Hematopoietic multipotent progenitor cell treated with erythropoietin and hydrocortisone succinate and interleukin-3 and kit ligand, for 17 days (in vitro differentiated cells): Measurements from ENCODE around the gene RASGRP2.

Source experiments
- DNase-seq: peaks from one replicate; pipeline ENCODE4 v3.0.0-alpha.2; 2015; ENCODE audit warnings: low spot score

The RASGRP2 gene

GRCh38 chr11:64743591-64744543 lies at the start of gene RASGRP2:
Gene RASGRP2, minus strand, starts transcription at chr11:64744142. Its CDS starts 1,276 bp downstream, at chr11:64742866.
- DNase-seq = no peak

- no peak for DNase-seq
Observed at GRCh38 chr11:64792482-64792881, 48.5 kb upstream of the RASGRP2 start.

- DNase-seq = no peak
Observed at GRCh38 chr11:64791781-64792291, 47.9 kb upstream of the RASGRP2 start.

- DNase-seq = no peak
Observed at GRCh38 chr11:64790205-64791095, 46.5 kb upstream of the RASGRP2 start.

DNA sequence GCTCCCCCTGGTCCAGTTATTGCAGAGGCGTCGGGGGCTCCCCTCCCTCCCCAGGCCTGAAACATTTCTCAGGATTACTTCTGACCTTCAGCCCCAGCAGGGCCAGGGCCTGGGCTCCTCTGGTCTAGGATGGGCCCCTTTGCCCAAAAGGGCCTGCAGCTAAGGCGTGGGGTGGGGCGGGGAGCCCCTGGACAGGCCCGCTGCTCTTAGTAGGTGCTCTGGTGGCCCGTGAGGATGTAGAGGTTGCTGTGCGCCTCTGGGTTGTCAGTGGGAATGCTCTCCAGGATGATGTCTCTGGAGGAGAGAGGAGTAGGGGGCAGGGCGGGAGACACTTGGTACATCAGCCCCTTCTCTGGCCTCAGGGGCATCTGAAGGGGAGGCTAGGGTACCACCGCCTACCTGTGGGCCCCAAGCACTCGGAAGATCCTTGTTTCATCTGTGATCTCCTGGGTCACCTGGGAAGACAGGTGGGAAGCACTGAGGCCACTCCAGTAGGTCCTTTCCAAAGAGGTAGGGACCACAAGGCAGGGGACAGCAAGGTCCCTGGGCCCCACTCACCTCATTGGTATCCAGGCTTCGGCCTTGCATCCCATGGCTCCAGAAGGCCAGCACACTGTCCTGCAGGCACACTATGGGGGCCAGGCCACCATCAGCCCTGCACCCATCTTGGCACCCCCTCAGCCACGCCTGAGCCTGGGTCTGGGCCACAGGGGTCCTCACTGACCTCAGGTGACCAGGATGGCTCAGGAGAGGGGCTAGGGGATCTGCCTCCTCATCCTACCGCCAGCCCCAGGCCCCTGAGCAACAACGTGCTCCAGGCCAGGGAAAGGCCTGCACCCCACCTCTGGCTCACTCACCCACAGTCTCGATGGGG lies 45.6 kb upstream of the RASGRP2 start:
- DNase-seq = no peak

GRCh38 chr11:64788321-64789215 lies 44.6 kb upstream of the RASGRP2 start:
- DNase-seq = no peak

GRCh38 chr11:64787526-64788320 lies 43.8 kb upstream of the RASGRP2 start:
- peak; percentile 60 for DNase-seq

DNA sequence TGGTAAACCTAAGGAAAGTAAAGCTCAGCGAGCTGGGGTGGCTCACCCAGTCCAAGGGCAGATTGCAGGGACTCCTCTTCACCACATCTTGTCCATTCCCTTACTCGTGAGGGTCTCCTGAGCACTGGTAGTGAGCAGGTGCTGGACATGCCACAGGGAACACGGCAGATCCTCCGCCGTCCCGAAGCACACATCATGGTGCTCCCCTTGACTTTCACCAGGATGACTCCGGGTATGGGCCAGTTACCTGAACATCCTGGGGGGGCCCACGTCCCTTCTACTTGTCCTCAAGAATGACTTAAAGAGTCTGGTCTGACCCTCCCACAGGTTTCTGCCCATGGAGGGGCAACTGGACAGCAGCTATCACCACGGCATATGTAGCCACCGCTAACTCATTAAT lies 42.4 kb upstream of the RASGRP2 start:
- no peak for DNase-seq

DNA sequence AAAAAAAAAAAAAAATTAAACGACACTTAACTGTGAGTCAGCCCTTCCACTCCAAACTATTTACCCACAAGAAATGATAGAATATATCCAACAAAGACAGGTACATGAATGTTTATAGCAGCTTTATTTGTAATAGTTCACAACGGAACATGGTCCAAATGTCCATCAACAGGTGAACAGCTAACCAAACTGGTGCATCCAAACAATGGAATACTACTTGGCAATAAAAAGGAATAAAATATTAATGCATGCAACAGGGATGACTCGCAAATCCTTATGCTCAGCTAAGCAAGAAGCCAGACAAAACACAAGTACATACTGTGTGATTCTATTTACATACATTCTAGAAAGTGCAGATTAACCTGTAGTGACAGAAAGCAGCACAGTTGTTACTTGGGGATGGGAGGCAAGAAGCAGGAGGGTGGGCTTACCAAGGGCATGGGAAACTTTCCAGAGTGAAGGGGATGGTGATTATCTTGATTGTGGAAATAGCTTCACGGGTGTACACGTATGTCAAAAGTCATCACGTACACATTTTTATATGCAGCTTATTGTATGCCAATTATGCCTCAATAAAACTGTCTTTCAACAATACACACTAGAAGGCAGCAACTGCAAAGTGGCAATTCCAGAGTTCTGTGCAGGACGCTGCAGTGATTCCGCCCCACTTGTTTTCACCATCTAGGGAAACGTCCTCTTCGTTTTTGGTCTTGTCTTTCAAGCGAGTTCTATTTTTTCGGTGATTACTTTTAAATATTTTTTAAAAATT lies 41.1 kb upstream of the RASGRP2 start:
- no peak for DNase-seq

DNA sequence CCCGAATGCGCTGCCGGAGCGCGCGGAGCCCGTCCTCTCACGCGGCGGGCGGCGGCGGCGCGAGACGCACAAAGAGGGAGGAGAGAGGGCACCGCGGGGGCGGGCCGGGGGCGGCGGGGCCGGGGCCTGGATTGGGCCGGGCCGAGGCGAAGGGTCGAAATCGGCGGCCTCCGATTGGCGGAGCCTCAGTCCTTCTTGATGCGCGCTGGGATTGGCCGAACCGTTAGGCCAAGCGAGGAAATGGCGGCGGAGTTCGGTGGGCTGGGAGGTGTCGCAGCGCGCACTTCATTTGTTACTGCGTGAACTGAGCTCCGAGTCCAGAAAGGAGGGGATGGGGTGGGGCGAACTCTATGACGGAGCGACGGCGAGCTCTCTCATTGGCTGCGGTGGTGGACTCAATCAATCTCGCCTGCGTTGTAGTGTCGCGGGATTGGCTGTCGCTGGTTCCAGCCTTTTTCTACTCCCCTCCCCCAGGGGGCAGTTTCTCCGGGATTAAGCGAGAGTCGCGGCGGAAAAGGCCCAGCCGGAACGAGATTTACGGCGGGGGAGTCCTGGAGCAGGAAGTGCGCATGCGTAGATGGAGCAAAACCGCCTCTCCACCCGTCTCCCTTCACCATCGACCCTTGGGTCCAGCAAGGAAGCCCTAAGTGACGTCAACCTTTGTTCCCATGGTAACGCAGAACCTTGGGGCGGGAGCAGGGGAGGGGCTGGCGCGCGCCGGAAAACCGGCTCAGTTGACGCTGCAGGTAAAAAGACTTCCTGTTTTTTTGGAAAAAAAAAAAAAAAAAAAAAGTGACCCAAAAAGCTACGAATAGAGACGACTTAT lies 34.7 kb upstream of the RASGRP2 start, which contains the start of gene SF1:
Gene SF1 (minus strand): TSS at position 70 of the 826 bp plus-strand sequence. CDS start 150 bp downstream, outside the sequence.
- peak; percentile 99 for DNase-seq

DNA sequence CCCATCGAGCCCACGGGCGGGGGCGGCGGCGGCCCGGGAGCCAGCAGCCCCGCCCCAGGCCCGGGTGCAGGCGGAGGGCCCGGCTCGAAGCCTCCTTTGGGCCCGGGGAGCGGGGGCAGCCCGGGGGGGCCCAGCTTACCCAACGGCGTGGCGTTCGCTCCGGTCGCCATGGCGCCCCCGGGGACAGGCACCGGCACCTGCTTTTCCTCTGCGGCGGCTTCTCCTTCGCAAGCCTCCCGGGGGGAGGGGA lies 34.2 kb upstream of the RASGRP2 start:
- DNase-seq = no peak

GRCh38 chr11:64777449-64778222 lies 33.7 kb upstream of the RASGRP2 start:
- DNase-seq = peak; percentile 95

DNA sequence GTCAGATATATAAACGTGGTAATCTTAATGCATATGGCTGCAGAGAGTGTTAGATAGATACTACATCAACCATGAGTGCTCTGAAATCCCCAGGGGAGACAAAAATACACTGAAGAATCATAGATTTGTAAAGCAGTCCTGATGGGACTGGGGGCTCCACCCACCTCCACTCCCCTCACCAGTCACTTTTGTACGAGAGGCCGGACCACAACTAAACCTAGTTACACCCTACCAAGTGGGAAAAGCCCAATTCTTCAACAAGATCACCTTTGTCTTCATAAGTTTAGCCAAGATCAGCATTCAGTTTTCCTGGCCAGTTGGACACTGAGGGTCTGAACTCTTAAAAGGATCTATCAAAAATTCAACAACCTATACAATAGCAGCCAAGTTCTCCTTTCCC lies 32.9 kb upstream of the RASGRP2 start:
- DNase-seq = no peak

DNA sequence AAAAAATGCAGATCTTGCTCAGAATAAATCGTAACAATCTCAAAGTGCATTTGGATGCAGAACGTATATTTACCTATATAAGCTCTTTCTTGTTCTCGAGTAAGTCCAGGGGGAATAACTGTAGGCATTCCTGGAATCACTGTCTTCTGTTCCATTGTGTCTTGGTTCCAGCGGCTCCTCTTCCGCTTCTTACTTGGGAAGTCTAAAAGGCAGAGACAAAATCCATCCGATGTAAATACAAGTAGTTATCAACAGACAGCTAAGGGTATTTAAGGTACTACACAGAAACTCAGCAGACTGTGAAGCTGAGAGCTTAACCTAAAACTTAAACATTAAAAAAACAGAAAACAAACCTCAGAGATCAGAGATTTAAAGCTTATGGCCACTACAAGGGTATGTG lies 32.5 kb upstream of the RASGRP2 start:
- DNase-seq = no peak

GRCh38 chr11:64774144-64774543 lies 30.2 kb upstream of the RASGRP2 start:
- DNase-seq = no peak

GRCh38 chr11:64772303-64773018 lies 28.5 kb upstream of the RASGRP2 start:
- no peak for DNase-seq

DNA sequence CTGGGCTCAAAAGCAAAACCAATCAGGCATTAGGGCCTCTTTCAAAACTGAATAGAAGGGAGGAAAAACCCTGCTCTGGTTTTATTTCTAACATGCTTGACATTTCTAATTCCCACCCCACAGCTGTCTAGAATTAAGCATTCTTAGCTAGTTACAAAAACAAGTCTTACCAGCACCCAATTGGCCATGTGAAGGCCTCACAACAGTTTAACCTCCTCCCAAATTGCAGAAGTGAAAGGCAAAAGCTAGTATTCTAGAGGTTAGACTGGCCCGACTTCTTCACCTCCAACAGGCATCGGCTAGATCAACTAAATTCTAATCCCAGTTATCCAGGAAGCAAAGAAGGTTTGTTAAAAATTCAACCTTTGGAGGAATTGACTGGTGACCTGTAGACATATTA lies 27.9 kb upstream of the RASGRP2 start:
- DNase-seq = no peak
